GM12878 (cell line): ENCODE measurements around the gene DUSP22. TPM values are rescaled to one million over a fixed set of nuclear protein-coding genes. Genes with fewer than 3 reads are reported as not detected.
A peak's percentile ranks its signal among the peaks of the same experiment; 100 is the strongest.

ENCODE experiments used
- ASH2L ChIP-seq: fragments of 300-600, 200-600 bp; sonication (generic); IDR thresholded peaks from 2 replicates; pipeline ENCODE4 v1.6.1; 2017; ENCODE audit warnings: low read depth, mild to moderate bottlenecking, borderline replicate concordance
- ATF7 ChIP-seq: fragments of 450-650 bp; IDR thresholded peaks from 2 replicates; pipeline ENCODE4 v1.6.1; 2016; ENCODE audit warnings: low read depth, mild to moderate bottlenecking
- BRCA1 ChIP-seq: IDR thresholded peaks from 2 replicates; pipeline ENCODE4 v1.6.1; 2011; ENCODE audit warnings: low read depth, low read length, improper control_type of control experiment
- CBX5 ChIP-seq: sonication (generic); IDR thresholded peaks from 2 replicates; pipeline ENCODE4 v1.6.1; 2016; ENCODE audit warnings: low read depth, moderate library complexity, mild to moderate bottlenecking, inconsistent platforms
- DPF2 ChIP-seq: fragments of 450-650 bp; IDR thresholded peaks from 2 replicates; pipeline ENCODE4 v1.6.1; 2017; ENCODE audit warnings: mild to moderate bottlenecking
- EED ChIP-seq: sonication (generic); IDR thresholded peaks from 2 replicates; pipeline ENCODE4 v1.6.1; 2016; ENCODE audit warnings: antibody characterized with exemption, low read depth
- EGR1 ChIP-seq, 2 experiments: IDR thresholded peaks; 1 replicate in 1 of 2; 2 replicates in 1 of 2; pipeline ENCODE4 v1.6.1; 2011 to 2012; ENCODE audit warnings: low read depth in 2 of 2, low read length in 2 of 2, borderline replicate concordance in 1 of 2, mild to moderate bottlenecking in 1 of 2, moderate library complexity in 1 of 2
- HDAC2 ChIP-seq: fragments of 200-600 bp; sonication (generic); IDR thresholded peaks from 2 replicates; pipeline ENCODE4 v1.6.1; 2017
- MEF2B ChIP-seq: fragments of 450-650 bp; IDR thresholded peaks from 2 replicates; pipeline ENCODE4 v1.6.1; 2018; ENCODE audit warnings: mild to moderate bottlenecking, moderate library complexity; ENCODE audit not compliant: partially characterized antibody, poor library complexity, severe bottlenecking
- MTA2 ChIP-seq: fragments of 450-650 bp; IDR thresholded peaks from 2 replicates; pipeline ENCODE4 v1.6.1; 2016; ENCODE audit warnings: low read depth, mild to moderate bottlenecking, moderate library complexity
- NFXL1 ChIP-seq: fragments of 450-650 bp; IDR thresholded peaks from 2 replicates; pipeline ENCODE4 v1.6.1; 2017; ENCODE audit warnings: antibody characterized with exemption, mild to moderate bottlenecking, borderline replicate concordance
- NR2C1 ChIP-seq: fragments of 450-650 bp; IDR thresholded peaks from 2 replicates; pipeline ENCODE4 v1.6.1; 2017; ENCODE audit warnings: antibody characterized with exemption, mild to moderate bottlenecking, moderate library complexity
- NRF1 ChIP-seq: conservative IDR thresholded peaks from 2 replicates; pipeline ENCODE4 v1.6.1; 2011; ENCODE audit warnings: mild to moderate bottlenecking, low read depth, low read length, improper control_type of control experiment
- POLR2A ChIP-seq: IDR thresholded peaks from 2 replicates; pipeline ENCODE4 v1.6.1; 2011; ENCODE audit warnings: low read depth, mild to moderate bottlenecking, low read length
- POU2F2 ChIP-seq: IDR thresholded peaks from 3 replicates; pipeline ENCODE4 v1.6.1; 2011; ENCODE audit warnings: low read depth, mild to moderate bottlenecking, low read length, borderline replicate concordance
- RAD21 ChIP-seq: IDR thresholded peaks from 2 replicates; pipeline ENCODE4 v1.6.1; 2011; ENCODE audit warnings: mild to moderate bottlenecking, low read depth, low read length, moderate library complexity; ENCODE audit not compliant: insufficient read depth
- RB1 ChIP-seq: fragments of 450-650 bp; formaldehyde crosslinking; IDR thresholded peaks from 2 replicates; pipeline ENCODE4 v1.6.1; 2017; ENCODE audit warnings: mild to moderate bottlenecking, borderline replicate concordance
- RBBP5 ChIP-seq: fragments of 200-600 bp; sonication (generic); conservative IDR thresholded peaks from 2 replicates; pipeline ENCODE4 v1.6.1; 2016
- RCOR1 ChIP-seq: conservative IDR thresholded peaks from 2 replicates; pipeline ENCODE4 v1.6.1; 2012; ENCODE audit warnings: low read depth, low read length, improper control_type of control experiment
- SMAD1 ChIP-seq: fragments of 450-650 bp; IDR thresholded peaks from 2 replicates; pipeline ENCODE4 v1.6.1; 2018; ENCODE audit warnings: mild to moderate bottlenecking, low read depth; ENCODE audit not compliant: partially characterized antibody
- SREBF2 ChIP-seq: IDR thresholded peaks from 2 replicates; pipeline ENCODE4 v1.6.1; 2012; ENCODE audit warnings: mild to moderate bottlenecking, low read length
- TCF3 ChIP-seq: IDR thresholded peaks from 2 replicates; pipeline ENCODE4 v1.6.1; 2012; ENCODE audit warnings: low read depth, mild to moderate bottlenecking, low read length, borderline replicate concordance; ENCODE audit not compliant: insufficient read depth
- ZNF592 ChIP-seq: fragments of 450-650 bp; IDR thresholded peaks from 2 replicates; pipeline ENCODE4 v1.6.1; 2017; ENCODE audit warnings: mild to moderate bottlenecking, moderate library complexity
- ZNF622 ChIP-seq: fragments of 450-650 bp; IDR thresholded peaks from 2 replicates; pipeline ENCODE4 v1.6.1; 2017; ENCODE audit warnings: mild to moderate bottlenecking, inconsistent platforms
- ZSCAN29 ChIP-seq: fragments of 450-650 bp; IDR thresholded peaks from 2 replicates; pipeline ENCODE4 v1.6.1; 2017; ENCODE audit warnings: mild to moderate bottlenecking, moderate library complexity
- polyA plus RNA-seq, 11 experiments: library from polyadenylated mRNA; depleted of rRNA in 4 of 11; unstranded in 6 of 11; stranded (reverse) in 5 of 11; fragments of >200 nt; fragmentation: Nextera tagmentation in 4 of 11; fragmentation: Illumina TruSeq in 1 of 11; extraction: Ambion mirVana in 4 of 11; extraction: Trizol in 1 of 11; gene quantifications; 1 replicate in 1 of 11; 2 replicates in 10 of 11; pipeline versions ENCODE4 v1.2.1 to v1.2.3, GENCODE V29; 2011 to 2016; ENCODE audit warnings: inconsistent platforms in 2 of 11, missing spikeins in 2 of 11, low read depth in 1 of 11
- total RNA-seq, 4 experiments: library from RNA; depleted of rRNA in 3 of 4; stranded (reverse); fragments of >200 nt in 3 of 4; fragmentation: Illumina TruSeq in 1 of 4; extraction: Trizol in 1 of 4; gene quantifications; 2 replicates each; pipeline versions ENCODE4 v1.2.1 to v1.2.3, GENCODE V29; 2013 to 2021
- TF ChIP-seq, protein P1 (sequence below): fragments of 150-350 bp; IDR thresholded peaks from 2 replicates; pipeline ENCODE4 v1.6.1; 2014; ENCODE audit warnings: mild to moderate bottlenecking, low read depth, low read length
- TF ChIP-seq, protein P2 (sequence below): IDR thresholded peaks from 2 replicates; pipeline ENCODE4 v1.6.1; 2011; ENCODE audit warnings: low read depth, mild to moderate bottlenecking, low read length, moderate library complexity, borderline replicate concordance; ENCODE audit errors: extremely low read depth

DUSP22 gene
- total and polyA plus RNA-seq, 10 of the 15 experiments (the other 5 are each of a cell fraction or from before 2014, with no cell fraction given) = 78.9 to 156 (median 107) TPM

DNA sequence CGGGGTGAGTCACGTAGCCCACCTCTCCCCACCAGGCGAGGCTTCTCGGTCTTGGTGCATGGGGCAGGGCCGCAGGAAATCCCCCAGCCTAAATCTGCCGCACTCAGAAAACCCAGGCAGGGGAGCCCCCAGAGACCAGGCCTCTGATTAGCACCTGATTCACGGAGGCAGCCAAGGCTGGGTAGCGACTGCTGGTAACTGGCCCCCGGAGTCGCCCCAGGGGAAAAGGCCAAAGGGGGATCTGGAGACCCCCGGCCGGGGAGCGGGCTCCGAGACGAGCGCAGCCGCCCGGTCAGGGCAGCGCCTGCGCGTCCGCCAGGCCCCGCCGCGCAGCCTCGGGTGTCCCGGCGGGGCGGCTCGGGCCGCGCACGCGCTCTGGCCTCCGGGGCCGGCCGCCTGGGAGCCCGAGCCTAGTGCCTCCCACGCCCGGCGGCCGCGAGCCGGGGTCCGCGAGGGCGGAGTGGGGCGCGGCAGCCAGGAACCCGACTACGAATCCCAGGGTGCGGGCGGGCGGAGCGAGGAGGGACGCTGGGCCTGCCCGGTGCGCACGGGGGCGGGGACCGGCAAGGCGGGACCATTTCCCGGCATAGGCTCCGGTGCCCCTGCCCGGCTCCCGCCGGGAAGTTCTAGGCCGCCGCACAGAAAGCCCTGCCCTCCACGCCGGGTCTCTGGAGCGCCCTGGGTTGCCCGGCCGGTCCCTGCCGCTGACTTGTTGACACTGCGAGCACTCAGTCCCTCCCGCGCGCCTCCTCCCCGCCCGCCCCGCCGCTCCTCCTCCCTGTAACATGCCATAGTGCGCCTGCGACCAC lies at the start of gene DUSP22 (continued):
- peak; percentile 97 for TF ChIP-seq RB1
- no peak for TF ChIP-seq NR2C1
- TF ChIP-seq MTA2 = no peak
- no peak for TF ChIP-seq DPF2
- TF ChIP-seq ZNF622 = no peak
- no peak for TF ChIP-seq SREBF2
- TF ChIP-seq POLR2A = no peak
- 0 out of 2 replicates have a peak, but pooled peaks have one; percentile 64 for TF ChIP-seq ATF7
- no peak for TF ChIP-seq ZNF592
- TF ChIP-seq, protein P1, sequence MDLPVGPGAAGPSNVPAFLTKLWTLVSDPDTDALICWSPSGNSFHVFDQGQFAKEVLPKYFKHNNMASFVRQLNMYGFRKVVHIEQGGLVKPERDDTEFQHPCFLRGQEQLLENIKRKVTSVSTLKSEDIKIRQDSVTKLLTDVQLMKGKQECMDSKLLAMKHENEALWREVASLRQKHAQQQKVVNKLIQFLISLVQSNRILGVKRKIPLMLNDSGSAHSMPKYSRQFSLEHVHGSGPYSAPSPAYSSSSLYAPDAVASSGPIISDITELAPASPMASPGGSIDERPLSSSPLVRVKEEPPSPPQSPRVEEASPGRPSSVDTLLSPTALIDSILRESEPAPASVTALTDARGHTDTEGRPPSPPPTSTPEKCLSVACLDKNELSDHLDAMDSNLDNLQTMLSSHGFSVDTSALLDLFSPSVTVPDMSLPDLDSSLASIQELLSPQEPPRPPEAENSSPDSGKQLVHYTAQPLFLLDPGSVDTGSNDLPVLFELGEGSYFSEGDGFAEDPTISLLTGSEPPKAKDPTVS = peak; percentile 37; the same call in 1 of the 2 replicates
- TF ChIP-seq RBBP5 = no peak
- TF ChIP-seq BRCA1 = no peak
- TF ChIP-seq ZSCAN29 = no peak
- peak in 1 of 2 experiments; percentile 97; a peak in 2 of 3 replicates for TF ChIP-seq EGR1 (IDR thresholded peaks at IDR 0.05; ENCODE audit: borderline replicate concordance in 1 of 2, low read depth in 2 of 2, low read length in 2 of 2)
- no peak for TF ChIP-seq NFXL1
- peak; percentile 55; the same call in 1 of the 2 replicates for TF ChIP-seq TCF3
- TF ChIP-seq POU2F2 = peak; percentile 86
- peak; percentile 64 for TF ChIP-seq SMAD1
- no peak for TF ChIP-seq MEF2B
- TF ChIP-seq, protein P2, sequence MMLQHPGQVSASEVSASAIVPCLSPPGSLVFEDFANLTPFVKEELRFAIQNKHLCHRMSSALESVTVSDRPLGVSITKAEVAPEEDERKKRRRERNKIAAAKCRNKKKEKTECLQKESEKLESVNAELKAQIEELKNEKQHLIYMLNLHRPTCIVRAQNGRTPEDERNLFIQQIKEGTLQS = no peak
- no peak for TF ChIP-seq RCOR1
- TF ChIP-seq EED = peak; percentile 81
- TF ChIP-seq CBX5 = no peak
- TF ChIP-seq HDAC2 = no peak
- peak; percentile 42 for TF ChIP-seq RAD21
- peak; percentile 78 for TF ChIP-seq NRF1
- TF ChIP-seq ASH2L = no peak
